Neuronal stem cell (in vitro differentiated cells): ENCODE results near the gene CAMK2A.

Source experiments
- DNase-seq: peaks from one replicate; pipeline ENCODE4 v3.0.0-alpha.2; 2013; ENCODE audit warnings: low spot score
- H2AFZ ChIP-seq: one replicate; pipeline ENCODE4 v1.6.1; 2013; ENCODE audit warnings: mild to moderate bottlenecking, low read length, inconsistent platforms
- H2AK5ac ChIP-seq: 2 replicates; pipeline ENCODE4 v1.6.1; 2013; ENCODE audit warnings: low read depth, mild to moderate bottlenecking, inconsistent platforms, low read length, moderate library complexity, mixed read lengths
- H2BK120ac ChIP-seq: 2 replicates; pipeline ENCODE4 v1.6.1; 2013; ENCODE audit warnings: low read depth, mild to moderate bottlenecking, inconsistent platforms, low read length, moderate library complexity, mixed read lengths
- H2BK12ac ChIP-seq: one replicate; pipeline ENCODE4 v1.6.1; 2013; ENCODE audit warnings: low read length, inconsistent platforms
- H2BK15ac ChIP-seq: 2 replicates; pipeline ENCODE4 v1.6.1; 2013; ENCODE audit warnings: mild to moderate bottlenecking, low read length, inconsistent platforms, mixed read lengths
- H2BK5ac ChIP-seq: one replicate; pipeline ENCODE4 v1.6.1; 2013; ENCODE audit warnings: inconsistent platforms, mild to moderate bottlenecking, low read length, moderate library complexity
- H3K14ac ChIP-seq: one replicate; pipeline ENCODE4 v1.6.1; 2013; ENCODE audit warnings: low read length, inconsistent platforms
- H3K18ac ChIP-seq: 2 replicates; pipeline ENCODE4 v1.6.1; 2013; ENCODE audit warnings: low read length, inconsistent platforms
- H3K23ac ChIP-seq: 2 replicates; pipeline ENCODE4 v1.6.1; 2013; ENCODE audit warnings: low read depth, mild to moderate bottlenecking, mixed read lengths, low read length, inconsistent platforms; ENCODE audit not compliant: poor library complexity
- H3K27ac ChIP-seq: replicated peaks from 3 replicates; pipeline ENCODE4 v1.5.1; 2013; ENCODE audit warnings: low read length, inconsistent platforms
- H3K27me3 ChIP-seq, 3 experiments: 2 replicates each; pipeline ENCODE4 v1.6.1; 2013; ENCODE audit warnings: low read length in 3 of 3, mild to moderate bottlenecking in 2 of 3, inconsistent platforms in 1 of 3, low read depth in 1 of 3, mixed read lengths in 1 of 3, moderate library complexity in 1 of 3; ENCODE audit not compliant: control insufficient read depth in 3 of 3, insufficient read depth in 3 of 3
- H3K36me3 ChIP-seq, 2 donors: replicated peaks in 1 of 2; 2 replicates each; pipeline ENCODE4 v1.6.1; 2013; ENCODE audit warnings: low read length in 2 of 2; ENCODE audit not compliant: control insufficient read depth in 2 of 2, insufficient read depth in 2 of 2
- H3K4ac ChIP-seq: 2 replicates; pipeline ENCODE4 v1.6.1; 2013; ENCODE audit warnings: inconsistent platforms, mild to moderate bottlenecking, low read length, moderate library complexity
- H3K4me1 ChIP-seq, 2 donors: 1 replicate in 1 of 2; 2 replicates in 1 of 2; pipeline ENCODE4 v1.6.1; 2013; ENCODE audit warnings: low read length in 2 of 2, low read depth in 1 of 2; ENCODE audit not compliant: control insufficient read depth in 2 of 2, insufficient read depth in 1 of 2
- H3K4me2 ChIP-seq: one replicate; pipeline ENCODE4 v1.6.1; 2013; ENCODE audit warnings: mild to moderate bottlenecking, low read length, inconsistent platforms; ENCODE audit not compliant: insufficient read depth, poor library complexity, severe bottlenecking
- H3K4me3 ChIP-seq, 2 donors: 2 replicates each; pipeline ENCODE4 v1.5.1; 2013; ENCODE audit warnings: low read length in 2 of 2, mild to moderate bottlenecking in 2 of 2, inconsistent platforms in 1 of 2, moderate library complexity in 1 of 2
- H3K79me1 ChIP-seq: one replicate; pipeline ENCODE4 v1.6.1; 2013; ENCODE audit warnings: low read depth, mild to moderate bottlenecking, inconsistent platforms, low read length, moderate library complexity
- H3K9ac ChIP-seq: one replicate; pipeline ENCODE4 v1.6.1; 2013; ENCODE audit warnings: mild to moderate bottlenecking, low read depth, low read length, inconsistent platforms; ENCODE audit not compliant: poor library complexity
- H3K9me3 ChIP-seq, 2 donors: replicated peaks in 1 of 2; 2 replicates each; pipeline versions ENCODE3 to v1.6.1; 2013; ENCODE audit warnings: low read length in 2 of 2, mild to moderate bottlenecking in 2 of 2, inconsistent platforms in 1 of 2, low read depth in 1 of 2, mixed read lengths in 1 of 2, moderate library complexity in 1 of 2; ENCODE audit not compliant: control insufficient read depth in 2 of 2, insufficient read depth in 1 of 2
- H4K8ac ChIP-seq: one replicate; pipeline ENCODE4 v1.6.1; 2013; ENCODE audit warnings: low read depth, mild to moderate bottlenecking, inconsistent platforms, low read length, moderate library complexity
- H4K91ac ChIP-seq: one replicate; pipeline ENCODE4 v1.6.1; 2013; ENCODE audit warnings: low read length, low read depth, mild to moderate bottlenecking, inconsistent platforms; ENCODE audit not compliant: poor library complexity
- WGBS, 2 donors: extraction: QIAGEN DNeasy Blood & Tissue Kit; methylation state at CpG; one replicate each; pipeline ENCODE4 v1.1.7; 2013; ENCODE audit warnings: missing lambda C conversion rate in 2 of 2, mixed read lengths in 1 of 2; ENCODE audit not compliant: insufficient read length in 2 of 2, insufficient replicate concordance in 1 of 2; ENCODE audit errors: extremely low coverage in 2 of 2; 5-methylcytosine and 5-hydroxymethylcytosine counted together

The CAMK2A gene

DNA sequence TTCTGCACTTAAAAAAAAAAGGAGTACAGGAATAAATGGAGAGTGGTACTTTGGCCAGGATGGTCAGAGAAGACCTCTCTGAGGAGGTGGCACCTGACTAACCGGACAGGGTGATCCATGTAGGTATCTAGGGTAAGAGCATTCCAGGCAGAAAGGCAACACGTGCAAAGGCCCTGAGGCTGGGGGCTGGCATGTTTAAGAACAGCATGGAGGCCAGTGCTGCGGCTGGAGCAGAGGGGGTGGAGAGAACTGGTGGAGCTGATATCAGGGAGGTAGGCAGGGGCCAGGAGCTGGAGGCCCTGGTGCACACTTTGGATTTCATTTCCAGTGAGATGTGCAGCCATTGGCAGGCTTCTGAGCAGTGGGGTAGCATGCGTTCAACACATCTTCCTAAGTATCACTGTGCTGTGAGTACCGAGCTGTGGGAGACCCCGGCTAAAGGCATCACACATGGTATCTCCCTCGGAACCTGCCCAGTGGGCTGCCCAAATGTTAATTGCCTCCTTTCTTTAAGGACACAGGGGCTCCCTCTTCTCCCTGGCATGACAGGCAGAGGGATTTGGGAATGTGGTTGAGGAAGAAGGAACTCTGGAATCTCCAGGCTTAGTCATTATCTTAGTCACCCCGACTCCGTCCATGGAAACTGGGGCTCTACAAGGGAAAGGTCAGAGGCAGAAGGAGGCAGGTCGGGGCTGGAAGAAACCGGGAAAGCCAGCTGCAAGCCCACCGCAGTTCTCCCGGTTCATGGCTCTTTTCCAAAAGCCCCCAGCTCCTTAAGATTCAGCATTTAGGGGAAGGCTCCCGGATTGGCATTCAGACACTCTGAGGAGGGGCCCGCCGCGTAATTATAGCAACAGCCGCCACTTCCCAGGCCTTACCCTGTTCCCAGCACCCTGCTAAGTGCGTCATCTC is 81.1 kb downstream of the CAMK2A start:
- no peak overlapping the region for H2BK120ac ChIP-seq
- no peak overlapping the region for H2BK15ac ChIP-seq
- H3K79me1 ChIP-seq = no peaks in the 10 kb centered on the region
- H3K4me1 ChIP-seq = peaks cover 11% of the 10 kb centered on the region in 2 donors
- H3K9me3 ChIP-seq = no peaks in the 10 kb centered on the region
- DNase-seq = no peak
- H2BK5ac ChIP-seq = no peak overlapping the region
- no peaks in the 10 kb centered on the region for H3K36me3 ChIP-seq
- H4K91ac ChIP-seq = no peak overlapping the region
- whole genome bisulfite sequencing, 2 donors = no CpG with 5 or more reads among the region's 19 CpGs
- H3K14ac ChIP-seq = no peak overlapping the region
- H2AK5ac ChIP-seq = no peak overlapping the region
- no peak overlapping the region for H2BK12ac ChIP-seq
- peak overlapping the region; percentile 6 for H3K23ac ChIP-seq
- H3K27me3 ChIP-seq = peaks cover 0 to 30% (median 0%) of the 10 kb centered on the region in 3 experiments
- H4K8ac ChIP-seq = no peak overlapping the region
- no peak overlapping the region for H3K4me2 ChIP-seq
- H3K4me3 ChIP-seq = no peak overlapping the region
- no peak overlapping the region for H3K4ac ChIP-seq
- H3K9ac ChIP-seq = no peak overlapping the region
- H3K18ac ChIP-seq = peak overlapping the region; percentile 5
- no peak overlapping the region for H3K27ac ChIP-seq
- peak overlapping the region; percentile 66 for H2AFZ ChIP-seq

DNA sequence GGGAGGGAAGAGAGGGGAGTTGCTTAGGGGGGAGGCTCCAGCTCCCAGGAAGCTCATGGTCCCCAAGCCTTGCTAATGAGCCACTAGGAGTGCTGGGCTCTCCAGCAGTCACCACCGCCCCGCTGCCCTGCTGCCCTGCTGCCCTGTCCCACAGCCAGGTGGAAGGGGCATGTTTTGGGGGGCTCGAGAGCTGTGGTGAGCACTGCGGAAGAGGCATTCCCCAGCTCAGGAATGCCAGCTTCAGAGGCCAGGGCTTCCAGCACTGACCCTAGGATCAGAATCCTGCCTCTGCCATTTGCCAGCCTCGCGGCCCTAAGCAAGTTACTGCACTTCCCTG is 82.8 kb downstream of the CAMK2A start:
- no peak overlapping the region for H3K9ac ChIP-seq
- H3K36me3 ChIP-seq = no peaks in the 10 kb centered on the region
- H3K79me1 ChIP-seq = no peaks in the 10 kb centered on the region
- H2BK5ac ChIP-seq = no peak overlapping the region
- H3K23ac ChIP-seq = no peak overlapping the region
- H3K4me3 ChIP-seq = no peak overlapping the region
- no peak overlapping the region for H3K14ac ChIP-seq
- H2AFZ ChIP-seq = no peak overlapping the region
- H2BK120ac ChIP-seq = no peak overlapping the region
- H3K4ac ChIP-seq = no peak overlapping the region
- H4K91ac ChIP-seq = no peak overlapping the region
- no peak overlapping the region for H2BK15ac ChIP-seq
- no peak overlapping the region for H4K8ac ChIP-seq
- H3K18ac ChIP-seq = peak overlapping the region; percentile 63
- WGBS, 2 donors = no CpG with 5 or more reads among the region's 6 CpGs
- peaks cover 0 to 32% (median 0%) of the 10 kb centered on the region in 3 experiments for H3K27me3 ChIP-seq
- H3K4me1 ChIP-seq = peaks cover 10 to 11% of the 10 kb centered on the region in 2 donors
- no peak for DNase-seq
- H3K4me2 ChIP-seq = no peak overlapping the region
- H2AK5ac ChIP-seq = peak overlapping the region; percentile 1
- no peak overlapping the region for H3K27ac ChIP-seq
- no peak overlapping the region for H2BK12ac ChIP-seq
- no peaks in the 10 kb centered on the region for H3K9me3 ChIP-seq

DNA sequence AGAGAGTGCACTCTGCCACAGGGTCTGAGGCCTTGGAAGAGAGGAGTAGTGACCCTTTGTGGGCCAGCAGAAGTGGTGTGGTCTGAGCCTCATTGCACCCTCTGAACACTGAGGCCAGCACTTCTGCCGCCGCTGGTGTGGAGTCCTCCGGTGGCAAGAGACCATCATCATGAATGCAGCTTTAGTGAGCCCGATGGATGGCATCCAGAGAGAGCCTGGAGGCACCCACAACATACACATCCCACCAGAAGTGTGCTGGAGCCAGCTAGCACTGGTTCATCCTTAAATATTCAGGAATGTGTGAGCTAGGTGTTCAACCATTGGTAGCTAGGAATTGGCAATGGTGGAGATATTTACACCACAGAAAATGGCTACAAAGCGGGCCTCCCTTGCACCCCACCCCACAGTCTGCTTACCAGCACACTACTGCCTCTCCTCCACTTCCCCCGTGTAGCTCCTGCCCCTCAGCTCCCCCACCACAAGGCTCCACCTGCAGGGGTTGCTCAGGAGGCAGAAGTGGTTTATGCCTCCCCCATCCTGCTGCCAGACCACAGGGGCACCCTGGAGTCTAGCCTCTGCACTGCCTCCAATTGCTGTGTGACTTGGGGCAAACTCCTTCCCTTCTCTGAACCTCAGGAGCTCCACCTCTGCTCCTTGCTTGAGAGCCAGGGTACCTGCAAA is 83.3 kb downstream of the CAMK2A start:
- DNase-seq = no peak
- no peak overlapping the region for H3K4me2 ChIP-seq
- H3K4ac ChIP-seq = no peak overlapping the region
- H2BK12ac ChIP-seq = no peak overlapping the region
- H3K9ac ChIP-seq = no peak overlapping the region
- peaks cover 7 to 11% of the 10 kb centered on the region in 2 donors for H3K4me1 ChIP-seq
- H3K27me3 ChIP-seq = peaks cover 0 to 32% (median 0%) of the 10 kb centered on the region in 3 experiments
- peak overlapping the region; percentile 5 for H3K18ac ChIP-seq
- no CpG with 5 or more reads among the region's 6 CpGs for WGBS, 2 donors
- no peak overlapping the region for H4K91ac ChIP-seq
- no peaks in the 10 kb centered on the region for H3K36me3 ChIP-seq
- H2AK5ac ChIP-seq = no peak overlapping the region
- H2AFZ ChIP-seq = peak overlapping the region; percentile 42
- no peak overlapping the region for H3K23ac ChIP-seq
- H2BK5ac ChIP-seq = no peak overlapping the region
- H3K79me1 ChIP-seq = no peaks in the 10 kb centered on the region
- peak overlapping the region in 1 of 2 donors; percentile 35 for H3K4me3 ChIP-seq
- no peak overlapping the region for H3K14ac ChIP-seq
- no peaks in the 10 kb centered on the region for H3K9me3 ChIP-seq
- H3K27ac ChIP-seq = no peak overlapping the region
- H2BK15ac ChIP-seq = no peak overlapping the region
- H4K8ac ChIP-seq = no peak overlapping the region
- no peak overlapping the region for H2BK120ac ChIP-seq

DNA sequence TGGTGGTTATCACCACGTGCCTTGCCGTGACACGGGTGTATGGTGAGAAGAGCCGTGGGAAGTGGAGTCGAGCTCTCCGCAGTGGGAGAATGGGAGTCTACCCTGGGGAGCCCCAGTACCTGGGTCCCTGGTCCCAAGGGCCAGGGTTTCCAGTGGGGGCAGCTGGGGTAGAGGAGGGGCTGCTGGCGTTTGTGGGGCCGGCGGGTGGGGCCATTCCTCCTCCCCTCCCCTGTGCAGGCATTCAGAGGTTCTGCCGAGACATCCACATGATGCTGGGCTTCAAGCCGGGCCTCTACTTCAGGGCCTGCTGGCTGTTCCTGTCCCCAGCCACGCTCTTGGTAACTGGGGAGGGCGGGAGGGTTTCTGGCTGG is 85.0 kb downstream of the CAMK2A start:
- no peak for DNase-seq
- Histone ChIP-seq H3K14ac (no peak overlapping the region), H3K9me3 (no peaks in the 10 kb centered on the region), H3K36me3 (no peaks in the 10 kb centered on the region), H3K4ac (no peak overlapping the region), H3K4me2 (no peak overlapping the region), H3K4me3 (no peak overlapping the region), H4K8ac (no peak overlapping the region), H3K27ac (no peak overlapping the region), H3K9ac (no peak overlapping the region), H2BK15ac (no peak overlapping the region), H2AK5ac (no peak overlapping the region), H2AFZ (no peak overlapping the region), H4K91ac (no peak overlapping the region), H3K4me1 (peaks cover 4 to 7% of the 10 kb centered on the region in 2 donors), H2BK5ac (no peak overlapping the region), H3K23ac (no peak overlapping the region), H2BK120ac (no peak overlapping the region), H3K27me3 (peaks cover 0 to 37% (median 2%) of the 10 kb centered on the region in 3 experiments), H2BK12ac (no peak overlapping the region), H3K18ac (no peak overlapping the region), H3K79me1 (no peaks in the 10 kb centered on the region)
- no CpG with 5 or more reads among the region's 13 CpGs for WGBS, 2 donors
